Activated CD8-positive, alpha-beta T cell treated with anti-CD3 and anti-CD28 coated beads for 36 hours (primary cell): ENCODE measurements around the gene PLCH1. TPM values are rescaled to one million over a fixed set of nuclear protein-coding genes. Genes with fewer than 3 reads are reported as not detected.

Source experiments
- ATAC-seq: fragments of 200-7000 bp; cut with Tn5 transposase; one replicate; pipeline ENCODE4 v1.10.0; 2021; ENCODE audit warnings: mild to moderate bottlenecking, moderate library complexity
- CTCF ChIA-PET: fragments of 350-600 bp; sonication (Branson Sonifier 250); formaldehyde crosslinking; loops from one replicate; lab custom pipeline; 2021; ENCODE audit warnings: antibody characterized with exemption; lab: Charles Lee
- POLR2A ChIA-PET: fragments of 350-600 bp; sonication (Branson Sonifier 250); formaldehyde crosslinking; loops from one replicate; lab custom pipeline; 2021; ENCODE audit warnings: antibody characterized with exemption; lab: Charles Lee
- DNase-seq: peaks from one replicate; pipeline ENCODE4 v3.0.0-alpha.2; 2020
- H3K27ac Mint-ChIP-seq: one replicate; pipeline ENCODE4 v1.8.0; 2021; ENCODE audit warnings: mild to moderate bottlenecking, mixed read lengths
- H3K27me3 Mint-ChIP-seq: one replicate; pipeline ENCODE4 v1.8.0; 2021; ENCODE audit warnings: mixed read lengths
- H3K36me3 Mint-ChIP-seq: one replicate; pipeline ENCODE4 v1.8.0; 2021; ENCODE audit warnings: low read depth, mixed read lengths
- H3K4me1 Mint-ChIP-seq: one replicate; pipeline ENCODE4 v1.8.0; 2021; ENCODE audit warnings: low read depth, mixed read lengths
- H3K4me3 Mint-ChIP-seq: one replicate; pipeline ENCODE4 v1.8.0; 2021; ENCODE audit warnings: mild to moderate bottlenecking, moderate library complexity, mixed read lengths
- H3K9me3 Mint-ChIP-seq: one replicate; pipeline ENCODE4 v1.8.0; 2021; ENCODE audit warnings: mixed read lengths
- intact Hi-C: fragments of 100-400 bp; cut with micrococcal nuclease; formaldehyde crosslinking; loops from one replicate; pipeline ENCODE4 v1.10.0; 2022
- total RNA-seq, 2 experiments: library from RNA; stranded (reverse); gene quantifications; one replicate each; pipeline ENCODE4 v1.2.3, GENCODE V29; 2021
- TF ChIP-seq, protein P1 (sequence below): fragments of 200-600 bp; IDR thresholded peaks from one replicate; pipeline ENCODE4 v1.8.0; 2022; ENCODE audit warnings: antibody characterized with exemption, mild to moderate bottlenecking

The PLCH1 gene
- total RNA-seq, 2 experiments from 2014 or later, result 0.20 to 0.32 TPM

DNA sequence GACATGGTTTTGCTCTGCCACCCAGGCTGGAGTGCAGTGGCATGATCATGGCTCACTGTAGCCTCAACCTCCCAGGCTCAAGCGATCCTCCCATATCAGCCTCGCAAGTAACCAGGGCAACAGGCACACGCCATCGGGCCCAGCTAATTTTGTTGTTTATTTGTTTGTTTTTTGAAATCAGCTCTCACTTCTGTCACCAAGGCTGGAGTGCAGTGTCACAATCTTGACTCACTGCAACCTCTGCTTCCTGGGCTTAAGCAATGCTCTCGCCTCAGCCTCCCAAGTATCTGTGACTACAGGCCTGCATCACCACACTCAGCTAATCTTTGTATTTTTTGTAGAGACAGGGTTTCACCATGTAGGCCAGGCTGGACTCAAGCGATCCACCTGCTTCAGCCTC is 26.3 kb upstream of the PLCH1 start:
- POLR2A ChIA-PET, result no interaction called here
- TF ChIP-seq, protein P1, sequence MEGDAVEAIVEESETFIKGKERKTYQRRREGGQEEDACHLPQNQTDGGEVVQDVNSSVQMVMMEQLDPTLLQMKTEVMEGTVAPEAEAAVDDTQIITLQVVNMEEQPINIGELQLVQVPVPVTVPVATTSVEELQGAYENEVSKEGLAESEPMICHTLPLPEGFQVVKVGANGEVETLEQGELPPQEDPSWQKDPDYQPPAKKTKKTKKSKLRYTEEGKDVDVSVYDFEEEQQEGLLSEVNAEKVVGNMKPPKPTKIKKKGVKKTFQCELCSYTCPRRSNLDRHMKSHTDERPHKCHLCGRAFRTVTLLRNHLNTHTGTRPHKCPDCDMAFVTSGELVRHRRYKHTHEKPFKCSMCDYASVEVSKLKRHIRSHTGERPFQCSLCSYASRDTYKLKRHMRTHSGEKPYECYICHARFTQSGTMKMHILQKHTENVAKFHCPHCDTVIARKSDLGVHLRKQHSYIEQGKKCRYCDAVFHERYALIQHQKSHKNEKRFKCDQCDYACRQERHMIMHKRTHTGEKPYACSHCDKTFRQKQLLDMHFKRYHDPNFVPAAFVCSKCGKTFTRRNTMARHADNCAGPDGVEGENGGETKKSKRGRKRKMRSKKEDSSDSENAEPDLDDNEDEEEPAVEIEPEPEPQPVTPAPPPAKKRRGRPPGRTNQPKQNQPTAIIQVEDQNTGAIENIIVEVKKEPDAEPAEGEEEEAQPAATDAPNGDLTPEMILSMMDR, result no peak
- Mint-ChIP-seq H3K9me3 (no peaks in the 10 kb centered on the region), H3K36me3 (peaks cover 22% of the 10 kb centered on the region), H3K27ac (no peak overlapping the region), H3K27me3 (no peaks in the 10 kb centered on the region), H3K4me1 (peaks cover 2% of the 10 kb centered on the region), H3K4me3 (no peak overlapping the region)
- DNase-seq (no peak), ATAC-seq (no peak)
- CTCF ChIA-PET, result no interaction called here
- intact Hi-C loops, result no loop called here

DNA sequence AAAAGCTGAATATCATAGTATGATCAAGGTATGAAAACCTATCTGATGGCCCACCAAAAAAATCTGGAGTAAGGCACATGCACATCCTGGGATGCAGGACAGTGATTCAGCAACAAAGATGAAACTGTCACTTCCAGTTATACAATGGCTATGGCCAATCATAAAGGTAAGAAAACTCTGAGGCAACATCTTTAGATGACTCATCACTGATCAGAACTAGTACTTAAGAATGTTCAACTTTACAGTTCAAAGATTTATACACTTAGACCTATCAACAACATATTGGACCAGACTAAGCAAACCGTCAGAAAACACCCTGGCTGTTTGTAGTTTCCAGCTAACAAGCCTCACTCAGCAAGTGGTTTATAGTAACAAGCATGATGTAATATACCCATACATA is 21.3 kb upstream of the PLCH1 start:
- intact Hi-C loops, result no loop called here
- no peak overlapping the region for H3K4me3 Mint-ChIP-seq
- DNase-seq, result no peak
- TF ChIP-seq, protein P1, result no peak
- no peak for ATAC-seq
- POLR2A ChIA-PET, result no interaction called here
- no peaks in the 10 kb centered on the region for H3K27me3 Mint-ChIP-seq
- peaks cover 2% of the 10 kb centered on the region for H3K4me1 Mint-ChIP-seq
- H3K27ac Mint-ChIP-seq, result no peak overlapping the region
- H3K9me3 Mint-ChIP-seq, result no peaks in the 10 kb centered on the region
- H3K36me3 Mint-ChIP-seq, result peaks cover 19% of the 10 kb centered on the region
- CTCF ChIA-PET, result no interaction called here

DNA sequence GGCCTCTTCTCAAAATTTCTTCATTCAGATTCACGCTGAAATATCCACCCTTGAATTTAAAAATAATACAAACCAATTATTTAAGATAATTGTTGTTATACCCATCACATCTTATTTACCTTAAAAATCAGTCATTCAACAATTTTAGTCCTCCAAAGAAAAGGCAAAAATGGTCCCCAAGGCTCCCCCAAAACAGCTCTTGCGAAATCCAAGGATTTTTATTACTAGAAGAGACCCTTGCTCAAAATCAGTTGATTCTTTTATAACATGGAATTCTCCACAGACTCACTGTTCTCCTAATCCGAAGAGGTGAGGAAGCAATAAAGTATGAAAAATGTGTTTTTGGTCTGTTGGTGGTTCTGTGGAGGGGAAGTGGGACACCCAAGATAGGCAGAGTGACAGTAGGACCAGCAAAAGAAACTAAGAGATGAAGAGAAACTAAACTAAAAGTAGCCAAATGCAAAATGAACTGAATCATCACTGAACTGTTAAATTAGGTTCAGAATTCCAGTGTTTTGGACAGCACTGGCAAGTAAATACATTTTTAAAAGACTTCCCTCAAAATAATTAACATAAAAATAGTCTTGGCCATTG is 19.1 kb upstream of the PLCH1 start:
- H3K27me3 Mint-ChIP-seq, result no peaks in the 10 kb centered on the region
- no peaks in the 10 kb centered on the region for H3K9me3 Mint-ChIP-seq
- ChIA-PET CTCF (interaction anchor here (0.9 kb wide), 1 partner anchor 9 kb away, joined by 3 read pairs; no protein-coding TSS in a partner anchor), POLR2A (no interaction called here)
- no peak overlapping the region for H3K27ac Mint-ChIP-seq
- no peak for DNase-seq
- intact Hi-C loops, result no loop called here
- peaks cover 2% of the 10 kb centered on the region for H3K4me1 Mint-ChIP-seq
- TF ChIP-seq, protein P1, result no peak
- no peak for ATAC-seq
- no peak overlapping the region for H3K4me3 Mint-ChIP-seq
- H3K36me3 Mint-ChIP-seq, result peaks cover 15% of the 10 kb centered on the region

DNA sequence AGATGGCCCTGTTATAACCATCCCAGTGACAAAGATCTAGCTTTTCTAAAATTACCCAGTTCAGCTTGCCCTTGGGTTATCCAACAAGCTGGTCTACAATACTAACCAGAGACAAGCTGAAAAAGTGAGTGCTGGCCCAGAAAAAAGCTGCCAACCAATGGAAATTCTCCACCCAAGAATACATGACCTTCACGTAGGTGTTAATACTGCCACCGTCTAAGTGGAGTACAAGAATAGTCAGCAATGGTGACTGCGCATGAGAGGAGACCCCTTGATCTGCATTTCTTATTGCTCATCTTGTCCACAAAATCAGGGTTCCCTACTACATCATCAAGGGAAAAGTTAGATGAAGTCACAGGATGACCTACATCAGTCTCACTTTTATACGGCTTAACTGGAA is 15.8 kb upstream of the PLCH1 start:
- no peak overlapping the region for H3K4me3 Mint-ChIP-seq
- DNase-seq (no peak), ATAC-seq (no peak)
- TF ChIP-seq, protein P1, result no peak
- peaks cover 8% of the 10 kb centered on the region for H3K36me3 Mint-ChIP-seq
- no peaks in the 10 kb centered on the region for H3K27me3 Mint-ChIP-seq
- intact Hi-C loops, result no loop called here
- H3K4me1 Mint-ChIP-seq, result no peaks in the 10 kb centered on the region
- POLR2A ChIA-PET, result interaction anchor here (0.6 kb wide), 1 partner anchor 332 kb away, joined by 3 read pairs; no protein-coding TSS in a partner anchor
- H3K27ac Mint-ChIP-seq, result no peak overlapping the region
- CTCF ChIA-PET, result interaction anchor here (1.6 kb wide), 1 partner anchor 14 kb away, joined by 4 read pairs; no protein-coding TSS in a partner anchor
- no peaks in the 10 kb centered on the region for H3K9me3 Mint-ChIP-seq

DNA sequence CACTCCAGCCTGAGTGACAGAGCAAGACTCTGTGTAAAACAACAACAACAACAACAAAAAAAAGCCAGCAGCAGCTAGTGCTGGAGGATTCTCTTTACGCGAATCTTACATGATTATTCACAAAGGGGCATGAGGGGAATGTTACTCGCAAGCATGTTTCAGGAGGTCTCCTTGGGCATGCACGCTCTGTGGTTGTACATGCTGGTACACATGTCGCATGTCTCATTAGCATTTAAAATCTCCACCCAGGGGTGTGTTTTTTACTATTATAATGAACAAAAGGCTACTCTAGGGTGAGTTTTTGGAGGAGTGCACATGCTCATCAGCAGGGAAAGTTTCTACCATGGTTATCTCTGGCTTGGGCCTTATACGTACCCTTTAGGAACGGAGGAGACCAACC is 12.7 kb upstream of the PLCH1 start:
- POLR2A ChIA-PET, result no interaction called here
- peaks cover 2% of the 10 kb centered on the region for H3K36me3 Mint-ChIP-seq
- DNase-seq, result no peak
- CTCF ChIA-PET, result interaction anchor here (1.0 kb wide), 1 partner anchor 11 kb away, joined by 3 read pairs; no protein-coding TSS in a partner anchor
- no peaks in the 10 kb centered on the region for H3K4me1 Mint-ChIP-seq
- no peaks in the 10 kb centered on the region for H3K27me3 Mint-ChIP-seq
- no peak overlapping the region for H3K4me3 Mint-ChIP-seq
- intact Hi-C loops, result loop anchor here (10.0 kb wide), 1 partner anchor 97 kb away; the partner anchor contains the start of gene SLC33A1
- H3K9me3 Mint-ChIP-seq, result no peaks in the 10 kb centered on the region
- no peak overlapping the region for H3K27ac Mint-ChIP-seq
- ATAC-seq, result no peak
- TF ChIP-seq, protein P1, result no peak
